GM18870 (cell line): Measurements from ENCODE around the gene FRY.

Source experiments
- ATAC-seq: cut with Tn5 transposase; IDR thresholded peaks from one replicate; pipeline ENCODE4 v1.9.1; 2021; ENCODE audit warnings: moderate library complexity; ENCODE audit not compliant: unreplicated experiment

The FRY gene

GRCh38 chr13:32334671-32335070, 303.1 kb downstream of the FRY start:
- ATAC-seq: no peak

GRCh38 chr13:32340914-32341313, 309.3 kb downstream of the FRY start:
- ATAC-seq: no peak

DNA sequence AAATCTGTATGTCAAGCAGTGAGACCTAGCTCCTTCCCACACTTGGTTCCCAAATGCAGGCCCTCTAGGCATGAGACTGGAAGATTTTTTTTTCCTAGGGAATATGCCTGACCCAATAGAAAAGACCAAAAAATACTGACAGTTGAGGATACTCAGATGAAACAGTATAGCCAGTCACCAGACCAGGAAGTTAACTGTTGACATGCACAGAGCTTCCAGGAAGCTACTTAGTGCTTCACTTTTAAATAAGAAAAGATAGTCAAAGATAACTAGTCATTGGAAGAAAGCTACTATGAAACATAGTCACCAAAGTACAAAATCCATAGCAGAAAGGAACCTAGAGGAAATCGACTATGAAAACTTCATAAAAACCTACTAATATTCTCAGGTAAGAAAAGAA, 316.1 kb downstream of the FRY start:
- ATAC-seq: no peak
